Gastrocnemius medialis (tissue), 4 donors: ENCODE results near the gene PPP2R2B. TPM values are rescaled to one million over a fixed set of nuclear protein-coding genes. Genes with fewer than 3 reads are reported as not detected.

Experiments
- ATAC-seq, 2 donors: fragments of 150-250 bp; one replicate each; pipeline ENCODE4 v1.9.1; 2016
- DNase-seq, 2 donors: peaks; one replicate each; pipeline ENCODE4 v3.0.0-alpha.2; 2019
- H3K27ac ChIP-seq, 4 donors: fragments of 200-600 bp; sonication (generic); 1 replicate in 1 of 4; 2 replicates in 3 of 4; pipeline ENCODE4 v1.5.1; 2016 to 2018; ENCODE audit warnings: mild to moderate bottlenecking in 2 of 4, moderate library complexity in 1 of 4
- H3K27me3 ChIP-seq, 3 donors: fragments of 200-600 bp; sonication (generic) in 2 of 3; 1 replicate in 1 of 3; 2 replicates in 2 of 3; pipeline versions ENCODE4 v1.5.1 to v1.6.0; 2016 to 2019; ENCODE audit warnings: mild to moderate bottlenecking in 1 of 3, moderate library complexity in 1 of 3
- H3K36me3 ChIP-seq, 2 donors: fragments of 200-600 bp; sonication (generic) in 1 of 2; one replicate each; pipeline ENCODE4 v1.5.1; 2017 to 2018
- H3K4me1 ChIP-seq, 2 donors: fragments of 200-600 bp; sonication (generic) in 1 of 2; one replicate each; pipeline ENCODE4 v1.5.1; 2016 to 2017; ENCODE audit warnings: mild to moderate bottlenecking in 2 of 2
- H3K4me3 ChIP-seq, 4 donors: fragments of 200-600 bp; sonication (generic) in 3 of 4; 1 replicate in 1 of 4; 2 replicates in 3 of 4; pipeline ENCODE4 v1.5.1; 2016 to 2019; ENCODE audit warnings: mild to moderate bottlenecking in 2 of 4
- H3K9me3 ChIP-seq, 3 donors: fragments of 200-600 bp; sonication (generic) in 2 of 3; 1 replicate in 1 of 3; 2 replicates in 2 of 3; pipeline ENCODE4 v1.5.1; 2016 to 2019
- CTCF ChIP-seq, 5 experiments: fragments of 450-650 bp in 3 of 5; fragments of 200-600 bp in 2 of 5; sonication (generic) in 2 of 5; IDR thresholded peaks in 4 of 5; conservative IDR thresholded peaks in 1 of 5; 1 replicate in 4 of 5; 2 replicates in 1 of 5; pipeline ENCODE4 v1.5.1; 2016 to 2019; ENCODE audit warnings: antibody characterized with exemption in 5 of 5, mild to moderate bottlenecking in 3 of 5, moderate library complexity in 3 of 5
- POLR2A ChIP-seq, 2 donors: fragments of 450-650 bp; IDR thresholded peaks; one replicate each; pipeline ENCODE4 v1.6.1; 2017; ENCODE audit warnings: antibody characterized with exemption in 2 of 2, mild to moderate bottlenecking in 2 of 2, moderate library complexity in 2 of 2
- in situ Hi-C, 4 donors: fragments of 200-750 bp; cut with MboI; loops; one replicate each; pipeline versions ENCODE4 v1.15.0 to v1.8.0; 2017; ENCODE audit warnings: low sequenced_read_pairs in 4 of 4
- intact Hi-C: fragments of 100-400 bp; cut with DNase I; formaldehyde crosslinking; loops from one replicate; pipeline ENCODE4 v1.15.1; 2023; ENCODE audit warnings: low total_unique reads
- total RNA-seq, 4 donors: library from RNA; depleted of rRNA; stranded (reverse); fragments of >200 nt; gene quantifications; one replicate each; pipeline versions ENCODE4 v1.1.0 to v1.2.3, GENCODE V29; 2016

PPP2R2B gene
- total RNA-seq, 4 donors from 2014 or later, result 0.04 to 0.76 (median 0.19) TPM; not detected in 1

GRCh38 chr5:146704949-146705665 lies 173.4 kb downstream of the PPP2R2B start:
- no peak overlapping the region for H3K4me3 ChIP-seq
- in situ Hi-C loops, result no loop called here

DNA sequence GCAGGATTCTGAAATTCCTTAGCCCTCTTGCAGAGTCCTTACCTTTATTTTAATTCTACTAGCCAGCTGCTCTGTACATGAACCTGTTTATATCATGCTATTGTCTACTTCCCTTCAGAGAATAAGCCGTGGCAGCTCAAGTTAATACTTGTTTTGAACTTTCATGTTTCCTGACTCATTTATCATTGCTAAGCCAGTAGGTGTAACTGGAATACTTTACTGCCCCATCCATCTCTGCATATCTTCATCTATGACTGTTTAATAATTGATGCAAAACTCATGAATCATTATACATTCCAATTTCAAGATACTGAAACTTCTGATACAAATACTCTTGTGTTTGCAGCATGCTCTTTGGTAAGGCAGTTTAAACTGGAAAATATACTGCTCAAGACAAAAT lies 174.7 kb downstream of the PPP2R2B start:
- H3K4me1 ChIP-seq, result no peaks in the 10 kb centered on the region
- H3K36me3 ChIP-seq, result no peaks in the 10 kb centered on the region
- DNase-seq (no peak), ATAC-seq (no peak)
- H3K27me3 ChIP-seq, result no peaks in the 10 kb centered on the region
- no peak overlapping the region for H3K4me3 ChIP-seq
- no peak overlapping the region for H3K27ac ChIP-seq
- TF ChIP-seq CTCF (IDR thresholded peaks at IDR 0.05 in 4 of 5, conservative IDR thresholded peaks at IDR 0.05 in 1 of 5), result no peak
- TF ChIP-seq POLR2A (IDR thresholded peaks at IDR 0.05), result no peak
- in situ Hi-C loops (no loop called here), intact Hi-C loops (no loop called here)
- no peaks in the 10 kb centered on the region for H3K9me3 ChIP-seq

More at GRCh38 chr5:146704949-146705665, 173.4 kb downstream of the PPP2R2B start:
- ATAC-seq (no peak), DNase-seq (no peak)
- intact Hi-C loops, result no loop called here
- Histone ChIP-seq H3K27me3 (no peaks in the 10 kb centered on the region), H3K36me3 (no peaks in the 10 kb centered on the region), H3K27ac (no peak overlapping the region), H3K4me1 (no peaks in the 10 kb centered on the region), H3K9me3 (no peaks in the 10 kb centered on the region)
- TF ChIP-seq CTCF (IDR thresholded peaks at IDR 0.05 in 4 of 5, conservative IDR thresholded peaks at IDR 0.05 in 1 of 5), result no peak
- no peak for TF ChIP-seq POLR2A (IDR thresholded peaks at IDR 0.05)

DNA sequence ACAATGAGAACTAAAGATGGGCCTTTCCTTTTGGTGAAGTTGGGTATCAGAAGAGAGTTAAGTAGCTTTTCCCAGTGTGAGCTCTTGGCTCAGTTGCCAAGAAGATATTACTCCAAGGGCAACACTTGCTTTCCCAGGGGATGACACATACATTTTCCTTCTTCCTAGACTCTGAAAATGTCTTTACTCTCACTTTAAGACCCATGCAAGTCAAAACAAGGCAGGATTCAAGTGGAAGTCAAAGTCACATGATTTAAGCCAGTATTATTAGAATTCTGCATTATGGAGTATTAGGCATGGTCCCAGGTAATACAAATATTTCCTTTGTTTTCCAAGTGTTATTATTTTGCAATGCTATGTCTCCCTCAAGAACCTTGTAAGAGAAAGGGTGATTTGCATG lies 175.1 kb downstream of the PPP2R2B start:
- Histone ChIP-seq H3K27me3 (no peaks in the 10 kb centered on the region), H3K9me3 (no peaks in the 10 kb centered on the region), H3K27ac (no peak overlapping the region), H3K4me1 (no peaks in the 10 kb centered on the region), H3K4me3 (no peak overlapping the region), H3K36me3 (no peaks in the 10 kb centered on the region)
- no peak for DNase-seq
- TF ChIP-seq POLR2A (IDR thresholded peaks at IDR 0.05), result no peak
- TF ChIP-seq CTCF (IDR thresholded peaks at IDR 0.05 in 4 of 5, conservative IDR thresholded peaks at IDR 0.05 in 1 of 5), result no peak
- ATAC-seq, result no peak
- in situ Hi-C loops, result no loop called here
- intact Hi-C loops, result no loop called here

- Histone ChIP-seq H3K27ac (no peak overlapping the region), H3K9me3 (no peaks in the 10 kb centered on the region), H3K27me3 (no peaks in the 10 kb centered on the region), H3K4me1 (no peaks in the 10 kb centered on the region), H3K4me3 (no peak overlapping the region), H3K36me3 (no peaks in the 10 kb centered on the region)
- DNase-seq, result no peak
- no peak for TF ChIP-seq CTCF (IDR thresholded peaks at IDR 0.05 in 4 of 5, conservative IDR thresholded peaks at IDR 0.05 in 1 of 5)
- no peak for TF ChIP-seq POLR2A (IDR thresholded peaks at IDR 0.05)
- intact Hi-C loops, result no loop called here
- in situ Hi-C loops, result no loop called here
- ATAC-seq, result no peak
These were observed 178.7 kb downstream of the PPP2R2B start for GRCh38 chr5:146699664-146700418.
